Activated CD4-positive, CD25-positive, alpha-beta regulatory T cell (primary cell): ENCODE results near the gene ADAM10.
"Not testable (repeated sequence)": the region's sequence is repeated elsewhere in the genome, so short reads cannot be mapped to it uniquely, and the experiment has no call there.

ENCODE experiments used
- DNase-seq, 4 experiments: peaks; one replicate each; lab custom pipeline; 2025; lab: John Stamatoyannopoulos, UW

Gene ADAM10, protein sequence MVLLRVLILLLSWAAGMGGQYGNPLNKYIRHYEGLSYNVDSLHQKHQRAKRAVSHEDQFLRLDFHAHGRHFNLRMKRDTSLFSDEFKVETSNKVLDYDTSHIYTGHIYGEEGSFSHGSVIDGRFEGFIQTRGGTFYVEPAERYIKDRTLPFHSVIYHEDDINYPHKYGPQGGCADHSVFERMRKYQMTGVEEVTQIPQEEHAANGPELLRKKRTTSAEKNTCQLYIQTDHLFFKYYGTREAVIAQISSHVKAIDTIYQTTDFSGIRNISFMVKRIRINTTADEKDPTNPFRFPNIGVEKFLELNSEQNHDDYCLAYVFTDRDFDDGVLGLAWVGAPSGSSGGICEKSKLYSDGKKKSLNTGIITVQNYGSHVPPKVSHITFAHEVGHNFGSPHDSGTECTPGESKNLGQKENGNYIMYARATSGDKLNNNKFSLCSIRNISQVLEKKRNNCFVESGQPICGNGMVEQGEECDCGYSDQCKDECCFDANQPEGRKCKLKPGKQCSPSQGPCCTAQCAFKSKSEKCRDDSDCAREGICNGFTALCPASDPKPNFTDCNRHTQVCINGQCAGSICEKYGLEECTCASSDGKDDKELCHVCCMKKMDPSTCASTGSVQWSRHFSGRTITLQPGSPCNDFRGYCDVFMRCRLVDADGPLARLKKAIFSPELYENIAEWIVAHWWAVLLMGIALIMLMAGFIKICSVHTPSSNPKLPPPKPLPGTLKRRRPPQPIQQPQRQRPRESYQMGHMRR

GRCh38 chr15:58749532-58750337, at the start of gene ADAM10:
Gene ADAM10, minus strand, starts transcription at chr15:58749707. Its CDS starts 173 bp downstream, at chr15:58749534.
- peak; percentile 96 to 98 (median 97) for DNase-seq

GRCh38 chr15:58797505-58797904, 48.0 kb upstream of the ADAM10 start:
- DNase-seq, result no peak

DNA sequence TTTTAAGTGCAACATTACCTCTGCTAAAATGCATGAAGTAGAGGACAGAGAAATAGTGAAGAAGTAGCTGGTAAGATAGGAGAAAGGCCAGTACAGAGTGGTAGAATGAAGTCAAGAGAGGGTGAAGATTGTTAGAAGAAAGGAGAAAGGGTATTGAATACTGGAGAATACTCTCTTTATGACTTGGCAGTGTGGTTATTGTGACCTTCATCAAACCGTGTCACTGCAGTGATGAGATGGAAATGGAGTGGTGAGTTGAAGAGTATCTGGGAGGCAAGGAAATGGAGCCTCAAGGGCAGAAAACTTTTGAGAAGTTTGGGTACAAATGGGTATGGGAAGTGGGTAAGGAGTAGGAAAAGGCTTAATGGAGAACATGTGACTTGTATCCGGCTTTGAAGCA, 46.3 kb upstream of the ADAM10 start:
- no peak for DNase-seq

DNA sequence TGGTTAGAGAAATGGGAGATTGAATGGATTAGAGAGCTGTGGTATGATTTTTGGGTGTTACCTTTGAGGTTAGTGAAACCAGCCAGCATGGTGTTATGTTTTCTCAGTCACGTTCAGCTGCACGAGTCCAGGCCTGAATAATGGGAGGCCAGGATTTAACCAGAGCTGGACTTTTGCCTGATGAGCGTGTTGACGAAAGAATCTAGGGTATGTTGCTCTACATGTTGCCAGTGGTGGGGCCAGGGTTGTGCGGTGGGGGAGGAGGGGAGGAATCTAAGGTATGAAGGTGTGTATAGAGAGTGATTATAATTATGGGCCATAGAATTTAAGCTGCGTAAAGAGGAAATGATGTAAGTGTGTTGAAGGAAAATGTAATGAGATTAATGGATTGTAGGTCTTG, 44.4 kb upstream of the ADAM10 start:
- no peak for DNase-seq

DNA sequence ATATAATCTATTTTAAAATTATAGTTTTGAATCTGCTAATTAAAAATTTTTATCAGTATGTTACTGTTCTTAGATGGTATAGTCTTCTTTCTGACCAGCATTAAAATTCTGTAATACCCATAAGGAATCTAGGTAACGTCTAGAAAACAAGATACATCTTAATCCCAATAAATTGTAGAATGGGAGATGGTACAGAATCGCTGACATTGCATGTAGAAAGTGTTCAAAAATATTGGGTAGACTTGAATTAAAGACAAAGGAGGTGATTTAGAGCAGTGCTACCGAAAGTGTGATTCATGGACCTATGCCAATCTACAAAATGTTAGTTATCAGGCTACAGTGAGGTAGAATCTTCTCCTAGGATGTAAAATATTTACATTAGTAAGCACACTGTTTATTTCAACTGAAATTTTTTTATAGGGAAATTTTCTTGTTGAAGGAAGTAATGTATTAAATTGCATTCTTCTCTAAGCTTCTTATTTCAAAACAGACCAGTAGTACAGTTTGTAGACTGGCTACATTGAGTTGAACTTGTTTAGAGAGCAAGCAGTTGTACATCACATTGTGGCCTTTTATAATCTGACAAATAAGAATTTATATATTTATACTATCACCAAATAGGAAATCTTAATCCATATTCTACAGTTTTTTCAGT, 38.7 kb upstream of the ADAM10 start:
- DNase-seq, result no peak

- DNase-seq, result no peak
Measured at GRCh38 chr15:58785355-58785754, 35.8 kb upstream of the ADAM10 start.

DNA sequence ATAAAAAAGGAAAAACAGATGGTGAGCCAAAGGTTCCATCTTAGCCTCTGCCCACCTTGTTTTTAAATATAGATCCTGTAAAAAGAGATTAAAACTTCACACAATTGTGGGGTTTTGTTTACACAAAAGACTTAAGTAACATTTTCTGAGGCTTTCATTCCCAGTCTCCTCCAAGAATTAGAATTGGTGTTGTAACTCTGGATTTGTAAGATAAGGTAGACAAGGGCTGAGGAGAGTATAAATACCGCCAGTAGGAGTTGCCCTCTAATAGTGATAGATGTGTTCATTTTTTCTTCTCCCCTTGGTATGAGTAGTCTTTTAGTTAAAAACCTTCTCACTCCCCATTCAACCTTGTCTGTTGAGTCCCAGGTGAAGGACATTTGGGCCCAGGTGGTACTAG, 30.0 kb upstream of the ADAM10 start:
- no peak for DNase-seq

- DNase-seq, result no peak
Measured at GRCh38 chr15:58777107-58777506, 27.6 kb upstream of the ADAM10 start.

DNA sequence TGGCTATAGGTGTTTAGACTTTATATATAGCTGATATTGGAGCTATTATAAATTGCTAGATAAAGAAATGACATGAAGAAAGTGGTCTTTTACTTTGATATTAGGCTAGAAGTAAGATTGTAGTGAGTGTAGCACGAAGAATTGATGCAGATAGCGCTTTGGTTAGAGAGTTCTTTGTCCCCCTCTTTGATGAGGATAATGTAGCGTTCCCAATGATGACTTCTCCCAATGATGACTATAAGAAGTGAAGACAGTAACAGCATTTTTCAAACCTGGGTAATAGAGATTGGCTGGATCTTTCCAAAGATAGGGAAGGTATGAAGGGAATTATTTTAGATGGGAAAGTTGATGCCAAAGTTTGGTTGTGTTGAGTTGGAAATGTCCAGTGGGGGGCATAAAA, 25.9 kb upstream of the ADAM10 start:
- DNase-seq, result no peak

DNA sequence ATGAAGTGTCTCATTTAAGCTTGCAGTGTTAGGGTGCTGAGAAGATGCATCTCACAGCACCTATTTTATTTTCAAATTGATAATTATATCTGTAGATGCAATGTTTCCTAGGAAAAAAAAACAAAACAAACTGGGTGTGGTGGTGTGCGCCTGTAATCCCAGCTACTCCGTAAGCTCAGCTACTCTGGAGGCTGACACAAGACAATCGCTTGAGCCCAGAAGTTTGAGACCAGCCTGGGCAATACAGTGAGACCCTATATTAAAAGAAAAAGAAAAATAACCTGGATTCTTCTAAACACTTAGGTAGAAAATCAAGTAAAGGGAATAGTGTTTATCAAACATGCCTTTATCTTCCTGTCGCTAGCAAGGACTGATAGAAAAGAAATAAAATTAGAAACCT, 23.5 kb upstream of the ADAM10 start:
- DNase-seq, result no peak

- peak in 1 of 4 experiments; percentile 18 for DNase-seq
Measured at GRCh38 chr15:58771621-58772250, 22.2 kb upstream of the ADAM10 start.

GRCh38 chr15:58770857-58771620, 21.5 kb upstream of the ADAM10 start, which contains the start of gene MINDY2:
Gene MINDY2, plus strand, starts transcription at chr15:58771302. Its CDS starts 94 bp downstream, at chr15:58771396.
- DNase-seq, result peak; percentile 79 to 94 (median 89)

GRCh38 chr15:58770519-58770856, 21.0 kb upstream of the ADAM10 start:
- no peak for DNase-seq

DNA sequence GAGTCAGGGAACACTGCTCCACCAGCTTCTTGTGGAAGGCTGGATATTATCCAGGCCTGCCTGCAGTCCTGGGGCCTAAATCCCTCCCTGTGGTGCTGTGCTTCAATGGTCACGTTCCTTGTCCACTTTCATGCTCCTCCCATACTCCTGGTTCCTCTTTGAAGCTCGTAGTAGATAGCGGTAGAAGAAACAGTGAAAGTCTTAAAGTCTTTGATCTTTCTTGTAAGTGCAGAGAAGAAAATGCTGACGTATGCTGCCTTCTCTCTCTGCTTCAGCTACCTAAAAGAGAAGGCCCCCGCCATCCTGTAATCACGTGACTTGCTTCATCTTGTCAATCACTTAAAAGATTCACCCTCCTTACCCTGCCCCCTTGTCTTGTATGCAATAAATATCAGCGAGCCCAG, 19.1 kb upstream of the ADAM10 start:
- DNase-seq, result not testable (repeated sequence)

- DNase-seq, result no peak
Measured at GRCh38 chr15:58766290-58766689, 16.8 kb upstream of the ADAM10 start.

GRCh38 chr15:58764468-58764867, 15.0 kb upstream of the ADAM10 start:
- DNase-seq, result no peak

DNA sequence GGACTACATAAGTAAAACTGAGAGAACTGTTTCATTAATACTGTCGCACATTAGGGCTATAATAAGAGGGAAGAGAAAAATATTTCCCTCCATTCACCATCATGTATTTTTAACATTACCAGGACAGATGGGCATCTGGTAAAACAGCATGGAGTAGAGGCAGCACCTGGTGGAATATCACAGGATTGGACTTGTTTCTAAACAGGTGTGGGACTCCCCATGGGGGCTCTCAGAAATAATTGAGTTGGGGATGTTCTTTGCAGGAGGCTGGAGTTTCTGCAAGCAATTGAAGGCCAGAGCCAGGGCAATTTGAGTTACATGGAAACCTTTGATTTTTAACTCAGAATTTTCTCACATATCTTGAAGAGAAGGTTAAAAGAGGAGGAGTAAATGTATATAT, 13.2 kb upstream of the ADAM10 start:
- no peak for DNase-seq

GRCh38 chr15:58762285-58762684, 12.8 kb upstream of the ADAM10 start:
- no peak for DNase-seq

DNA sequence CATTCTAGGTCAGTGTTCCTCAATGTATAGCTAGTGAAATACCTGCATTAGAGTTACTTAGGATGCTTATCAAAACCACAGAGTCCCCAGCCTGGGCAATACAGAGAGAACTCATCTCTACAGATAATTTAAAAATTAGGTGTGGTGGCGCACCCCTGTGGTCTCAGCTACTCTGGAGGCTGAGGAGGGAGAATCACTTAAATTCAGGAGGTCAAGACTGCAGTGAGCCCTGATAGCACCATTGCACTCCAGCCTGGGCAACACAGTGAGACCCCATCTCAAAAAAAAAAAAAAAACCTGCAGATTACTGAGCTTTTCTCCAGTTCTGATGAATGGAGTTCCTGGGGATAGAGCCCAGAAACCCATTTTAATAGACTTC, 11.5 kb upstream of the ADAM10 start:
- DNase-seq, result no peak

- DNase-seq, result no peak
Measured at GRCh38 chr15:58760385-58761009, 11.0 kb upstream of the ADAM10 start.
